HL-60 (cell line): ENCODE results near the gene DNAJB8.

ENCODE experiments used
- DNase-seq, 2 experiments: peaks; one replicate each; pipeline ENCODE4 v3.0.0-alpha.2; 2010 to 2020; ENCODE audit warnings: low read depth in 1 of 2, low spot score in 1 of 2
- H3K27ac ChIP-seq: fragments of 250-450 bp; sonication (Bioruptor Pico); replicated peaks from 2 replicates; pipeline ENCODE4 v1.5.1; 2020; ENCODE audit warnings: mild to moderate bottlenecking, moderate library complexity
- H3K27me3 ChIP-seq: fragments of 250-450 bp; sonication (Bioruptor Pico); 2 replicates; pipeline ENCODE4 v1.5.1; 2021; ENCODE audit warnings: mild to moderate bottlenecking, moderate library complexity; ENCODE audit not compliant: insufficient read depth, poor library complexity, severe bottlenecking
- H3K4me3 ChIP-seq: replicated peaks from 2 replicates; pipeline ENCODE4 v1.5.1; 2011; ENCODE audit warnings: mild to moderate bottlenecking, control low read depth, low read length; ENCODE audit not compliant: insufficient read depth
- GABPA ChIP-seq: IDR thresholded peaks from 2 replicates; pipeline ENCODE4 v1.6.1; 2012; ENCODE audit warnings: low read depth
- POLR2AphosphoS5 ChIP-seq: IDR thresholded peaks from 2 replicates; pipeline ENCODE4 v1.6.1; 2012; ENCODE audit warnings: low read depth
- REST ChIP-seq: IDR thresholded peaks from 2 replicates; pipeline ENCODE4 v1.6.1; 2012; ENCODE audit warnings: low read depth; ENCODE audit not compliant: insufficient replicate concordance
- SPI1 ChIP-seq: IDR thresholded peaks from 2 replicates; pipeline ENCODE4 v1.6.1; 2012; ENCODE audit warnings: low read depth, mild to moderate bottlenecking, borderline replicate concordance
- long read RNA-seq: library from polyadenylated mRNA; unstranded; transcript quantifications from one replicate; pipeline ENCODE4 v2.0.0, GENCODE V29; 2020
- TF ChIP-seq, protein P1 (sequence below): IDR thresholded peaks from one replicate; pipeline ENCODE4 v1.5.1; 2011; ENCODE audit warnings: low read length, control low read depth, inconsistent platforms; ENCODE audit not compliant: insufficient read depth

DNAJB8 gene
- long read RNA-seq, result 0 reads

DNA sequence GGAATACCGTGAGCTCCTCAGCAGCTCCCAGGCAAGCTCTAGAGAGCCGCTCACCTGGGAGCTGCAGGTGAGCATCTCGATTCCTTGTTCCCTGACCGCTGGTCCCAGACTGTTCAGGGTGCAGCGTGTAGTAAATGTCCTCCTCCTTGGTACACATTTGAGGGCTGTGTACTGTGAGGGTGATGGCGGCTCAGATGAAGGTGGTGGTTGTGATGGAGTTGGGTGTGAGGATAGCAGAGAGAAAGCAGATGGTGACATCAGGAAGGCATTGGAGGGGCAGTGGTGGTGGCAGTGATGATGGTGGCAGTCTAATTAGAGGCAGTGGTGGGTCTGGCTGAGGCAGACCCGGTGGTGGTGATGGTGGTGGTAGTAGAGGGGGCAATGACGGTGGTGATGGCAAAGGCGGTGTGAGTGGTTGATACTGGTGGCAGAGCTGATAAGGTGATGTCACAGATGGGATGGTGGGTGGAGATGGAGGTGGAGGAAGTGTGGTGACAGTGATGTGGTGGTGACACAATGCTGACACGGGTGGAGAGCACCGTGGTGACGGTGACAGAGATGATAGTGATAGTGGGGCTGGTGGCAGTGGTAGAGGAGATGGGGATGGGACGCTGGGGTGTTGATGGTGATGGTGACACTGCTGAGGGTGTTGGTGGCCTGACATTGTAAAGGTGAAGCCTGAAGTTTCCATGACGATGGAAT is at the start of gene DNAJB8:
Gene DNAJB8 (minus strand): TSS at position 51 of the 702 bp plus-strand sequence. CDS start 3,645 bp downstream, outside the sequence.
- Histone ChIP-seq H3K27me3 (no peaks in the 10 kb centered on the region), H3K27ac (no peak within 1 kb of the TSS), H3K4me3 (no peak within 1 kb of the TSS)
- no peak for DNase-seq
- TF ChIP-seq SPI1 (no peak), POLR2AphosphoS5 (no peak), REST (no peak), GABPA (no peak)
- TF ChIP-seq, protein P1, sequence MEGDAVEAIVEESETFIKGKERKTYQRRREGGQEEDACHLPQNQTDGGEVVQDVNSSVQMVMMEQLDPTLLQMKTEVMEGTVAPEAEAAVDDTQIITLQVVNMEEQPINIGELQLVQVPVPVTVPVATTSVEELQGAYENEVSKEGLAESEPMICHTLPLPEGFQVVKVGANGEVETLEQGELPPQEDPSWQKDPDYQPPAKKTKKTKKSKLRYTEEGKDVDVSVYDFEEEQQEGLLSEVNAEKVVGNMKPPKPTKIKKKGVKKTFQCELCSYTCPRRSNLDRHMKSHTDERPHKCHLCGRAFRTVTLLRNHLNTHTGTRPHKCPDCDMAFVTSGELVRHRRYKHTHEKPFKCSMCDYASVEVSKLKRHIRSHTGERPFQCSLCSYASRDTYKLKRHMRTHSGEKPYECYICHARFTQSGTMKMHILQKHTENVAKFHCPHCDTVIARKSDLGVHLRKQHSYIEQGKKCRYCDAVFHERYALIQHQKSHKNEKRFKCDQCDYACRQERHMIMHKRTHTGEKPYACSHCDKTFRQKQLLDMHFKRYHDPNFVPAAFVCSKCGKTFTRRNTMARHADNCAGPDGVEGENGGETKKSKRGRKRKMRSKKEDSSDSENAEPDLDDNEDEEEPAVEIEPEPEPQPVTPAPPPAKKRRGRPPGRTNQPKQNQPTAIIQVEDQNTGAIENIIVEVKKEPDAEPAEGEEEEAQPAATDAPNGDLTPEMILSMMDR, result no peak

- Histone ChIP-seq H3K27me3 (no peaks in the 10 kb centered on the region), H3K4me3 (no peak overlapping the region), H3K27ac (no peak overlapping the region)
- TF ChIP-seq, protein P1, result no peak
- TF ChIP-seq SPI1 (no peak), GABPA (no peak), REST (no peak), POLR2AphosphoS5 (no peak)
- DNase-seq, result no peak
Observed at GRCh38 chr3:128515967-128516366, 49.3 kb upstream of the DNAJB8 start.

DNA sequence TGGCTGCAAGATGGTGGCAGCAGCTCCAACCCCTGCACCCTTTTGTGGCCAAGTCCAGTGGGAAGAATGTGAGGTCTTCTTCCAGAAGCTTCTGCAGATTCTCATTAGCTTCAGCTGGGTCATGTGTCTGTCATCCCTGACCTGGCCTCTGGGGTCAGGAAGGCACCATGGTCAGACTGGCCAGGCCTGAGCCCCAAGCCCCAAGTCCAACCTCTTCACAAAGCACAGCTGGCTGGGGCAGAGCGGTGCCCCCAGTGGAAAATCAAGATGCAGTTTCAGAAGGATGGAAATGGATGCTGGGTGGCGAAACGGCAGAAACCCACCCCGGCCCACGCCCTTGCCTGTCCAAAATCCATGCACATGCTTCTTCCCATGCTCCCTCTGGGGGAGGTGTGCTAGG is 42.2 kb upstream of the DNAJB8 start:
- Histone ChIP-seq H3K27me3 (no peaks in the 10 kb centered on the region), H3K27ac (no peak overlapping the region), H3K4me3 (no peak overlapping the region)
- no peak for TF ChIP-seq SPI1
- no peak for TF ChIP-seq POLR2AphosphoS5
- TF ChIP-seq, protein P1, result no peak
- no peak for TF ChIP-seq GABPA
- no peak for TF ChIP-seq REST
- no peak for DNase-seq
